Effector memory CD8-positive, alpha-beta T cell (primary cell): ENCODE data around the gene IRF1.
A peak's percentile ranks its signal among the peaks of the same experiment; 100 is the strongest.

Experiments used
- ATAC-seq: fragments of 150-1000 bp; cut with Tn5 transposase; replicated peaks from 2 replicates; pipeline ENCODE4 v1.10.0; 2021; ENCODE audit warnings: mild to moderate bottlenecking, moderate library complexity
- DNase-seq, 3 experiments: peaks; one replicate each; pipeline ENCODE4 v3.0.0; 2021
- H3K27ac Mint-ChIP-seq, 2 donors: one replicate each; pipeline ENCODE4 v1.8.0; 2022; ENCODE audit warnings: mild to moderate bottlenecking in 2 of 2, mixed read lengths in 2 of 2, moderate library complexity in 2 of 2
- H3K27me3 Mint-ChIP-seq, 2 donors: one replicate each; pipeline ENCODE4 v1.8.0; 2022; ENCODE audit warnings: mixed read lengths in 2 of 2
- H3K36me3 Mint-ChIP-seq: one replicate; pipeline ENCODE4 v1.8.0; 2022; ENCODE audit warnings: mild to moderate bottlenecking, moderate library complexity, mixed read lengths; ENCODE audit not compliant: insufficient read depth
- H3K4me1 Mint-ChIP-seq, 2 donors: one replicate each; pipeline ENCODE4 v1.8.0; 2022; ENCODE audit warnings: low read depth in 2 of 2, mixed read lengths in 2 of 2
- H3K4me3 Mint-ChIP-seq, 2 donors: one replicate each; pipeline ENCODE4 v1.8.0; 2022; ENCODE audit warnings: mild to moderate bottlenecking in 2 of 2, mixed read lengths in 2 of 2, moderate library complexity in 2 of 2
- H3K9me3 Mint-ChIP-seq, 2 donors: one replicate each; pipeline ENCODE4 v1.8.0; 2022; ENCODE audit warnings: mixed read lengths in 2 of 2

The IRF1 gene

GRCh38 chr5:132497488-132497997 lies 7.0 kb upstream of the IRF1 start:
- H3K27me3 Mint-ChIP-seq: no peaks in the 10 kb centered on the region
- peaks cover 52 to 63% of the 10 kb centered on the region in 2 donors for H3K4me1 Mint-ChIP-seq
- peak overlapping the region; percentile 91 to 94 for H3K27ac Mint-ChIP-seq
- H3K36me3 Mint-ChIP-seq: peaks cover 32% of the 10 kb centered on the region
- no peaks in the 10 kb centered on the region for H3K9me3 Mint-ChIP-seq
- no peak for DNase-seq
- no peak for ATAC-seq
- peak overlapping the region; percentile 87 to 92 for H3K4me3 Mint-ChIP-seq

- DNase-seq (peak in 2 of 3 experiments; percentile 24 to 31), ATAC-seq (no peak)
- H3K36me3 Mint-ChIP-seq: peaks cover 37% of the 10 kb centered on the region
- peak overlapping the region; percentile 87 to 92 for H3K4me3 Mint-ChIP-seq
- H3K27me3 Mint-ChIP-seq: no peaks in the 10 kb centered on the region
- peaks cover 58 to 69% of the 10 kb centered on the region in 2 donors for H3K4me1 Mint-ChIP-seq
- H3K27ac Mint-ChIP-seq: peak overlapping the region; percentile 91 to 94
- H3K9me3 Mint-ChIP-seq: no peaks in the 10 kb centered on the region
Measured at GRCh38 chr5:132496631-132497487, 6.3 kb upstream of the IRF1 start.

- DNase-seq (peak; percentile 74 to 83 (median 80)), ATAC-seq (peak; percentile 68)
- Mint-ChIP-seq H3K4me3 (peak overlapping the region; percentile 87 to 92), H3K27me3 (no peaks in the 10 kb centered on the region), H3K36me3 (peaks cover 41% of the 10 kb centered on the region), H3K9me3 (no peaks in the 10 kb centered on the region), H3K27ac (peak overlapping the region; percentile 91 to 94), H3K4me1 (peaks cover 56 to 73% of the 10 kb centered on the region in 2 donors)
Measured at GRCh38 chr5:132496191-132496630, 5.6 kb upstream of the IRF1 start.

- DNase-seq: peak; percentile 56 to 57 (median 56)
- Mint-ChIP-seq H3K36me3 (peaks cover 46% of the 10 kb centered on the region), H3K27me3 (no peaks in the 10 kb centered on the region)
Measured at GRCh38 chr5:132495667-132496190, 5.2 kb upstream of the IRF1 start.

GRCh38 chr5:132493821-132494220 lies 3.2 kb upstream of the IRF1 start:
- ATAC-seq (no peak), DNase-seq (no peak)
- peaks cover 62% of the 10 kb centered on the region for H3K36me3 Mint-ChIP-seq
- H3K27ac Mint-ChIP-seq: peak overlapping the region; percentile 91 to 94
- H3K4me3 Mint-ChIP-seq: peak overlapping the region; percentile 87 to 92
- H3K27me3 Mint-ChIP-seq: no peaks in the 10 kb centered on the region
- H3K4me1 Mint-ChIP-seq: peaks cover 44 to 63% of the 10 kb centered on the region in 2 donors
- no peaks in the 10 kb centered on the region for H3K9me3 Mint-ChIP-seq

More at GRCh38 chr5:132495667-132496190, 5.2 kb upstream of the IRF1 start:
- Mint-ChIP-seq H3K4me1 (peaks cover 53 to 72% of the 10 kb centered on the region in 2 donors), H3K9me3 (no peaks in the 10 kb centered on the region), H3K4me3 (peak overlapping the region; percentile 87 to 92), H3K27ac (peak overlapping the region; percentile 91 to 94)
- peak; percentile 37 for ATAC-seq

- Mint-ChIP-seq H3K36me3 (peaks cover 65% of the 10 kb centered on the region), H3K27me3 (no peaks in the 10 kb centered on the region), H3K27ac (peak overlapping the region; percentile 91 to 94), H3K4me3 (peak overlapping the region; percentile 87 to 92), H3K9me3 (no peaks in the 10 kb centered on the region), H3K4me1 (peaks cover 42 to 60% of the 10 kb centered on the region in 2 donors)
- no peak for DNase-seq
- no peak for ATAC-seq
Measured at GRCh38 chr5:132493241-132493640, 2.7 kb upstream of the IRF1 start.

GRCh38 chr5:132492386-132493125 lies 2.0 kb upstream of the IRF1 start:
- Mint-ChIP-seq H3K4me1 (peaks cover 46 to 60% of the 10 kb centered on the region in 2 donors), H3K9me3 (no peaks in the 10 kb centered on the region), H3K27ac (peak overlapping the region; percentile 99), H3K36me3 (peaks cover 72% of the 10 kb centered on the region), H3K4me3 (peak overlapping the region; percentile 90 to 98), H3K27me3 (no peaks in the 10 kb centered on the region)
- DNase-seq (no peak), ATAC-seq (no peak)

GRCh38 chr5:132491368-132492364 lies 1.1 kb upstream of the IRF1 start:
- Mint-ChIP-seq H3K4me1 (peaks cover 50 to 63% of the 10 kb centered on the region in 2 donors), H3K27ac (peak overlapping the region; percentile 99), H3K27me3 (no peaks in the 10 kb centered on the region), H3K9me3 (no peaks in the 10 kb centered on the region), H3K36me3 (peaks cover 73% of the 10 kb centered on the region), H3K4me3 (peak overlapping the region; percentile 90 to 98)
- DNase-seq (peak in 2 of 3 experiments; percentile 25 to 37), ATAC-seq (peak; percentile 24)

GRCh38 chr5:132489871-132490483 lies 596 bp downstream of the IRF1 start:
- H3K27me3 Mint-ChIP-seq: no peaks in the 10 kb centered on the region
- ATAC-seq: peak; percentile 26
- peak; percentile 25 to 53 (median 51) for DNase-seq
- peak overlapping the region; percentile 99 for H3K27ac Mint-ChIP-seq
- peaks cover 60 to 70% of the 10 kb centered on the region in 2 donors for H3K4me1 Mint-ChIP-seq
- H3K4me3 Mint-ChIP-seq: peak overlapping the region; percentile 90 to 98
- H3K36me3 Mint-ChIP-seq: peaks cover 78% of the 10 kb centered on the region
- H3K9me3 Mint-ChIP-seq: no peaks in the 10 kb centered on the region

- peaks cover 58 to 71% of the 10 kb centered on the region in 2 donors for H3K4me1 Mint-ChIP-seq
- peak overlapping the region; percentile 90 to 98 for H3K4me3 Mint-ChIP-seq
- peak overlapping the region; percentile 99 for H3K27ac Mint-ChIP-seq
- ATAC-seq (no peak), DNase-seq (no peak)
- H3K9me3 Mint-ChIP-seq: no peaks in the 10 kb centered on the region
- no peaks in the 10 kb centered on the region for H3K27me3 Mint-ChIP-seq
- H3K36me3 Mint-ChIP-seq: peaks cover 81% of the 10 kb centered on the region
Measured at GRCh38 chr5:132489051-132489770, 1.4 kb downstream of the IRF1 start.

- DNase-seq (no peak), ATAC-seq (no peak)
- peaks cover 85% of the 10 kb centered on the region for H3K36me3 Mint-ChIP-seq
- no peaks in the 10 kb centered on the region for H3K9me3 Mint-ChIP-seq
- peak overlapping the region; percentile 90 to 98 for H3K4me3 Mint-ChIP-seq
- H3K4me1 Mint-ChIP-seq: peaks cover 57 to 71% of the 10 kb centered on the region in 2 donors
- peak overlapping the region; percentile 99 for H3K27ac Mint-ChIP-seq
- H3K27me3 Mint-ChIP-seq: no peaks in the 10 kb centered on the region
Measured at GRCh38 chr5:132488590-132488989, 2.0 kb downstream of the IRF1 start.
